Esophagus squamous epithelium (tissue), 4 donors: ENCODE results near the gene FNDC5.

ENCODE experiments used
- CTCF ChIP-seq, 6 experiments: fragments of 450-650 bp in 4 of 6; fragments of 200-600 bp in 2 of 6; sonication (generic) in 2 of 6; IDR thresholded peaks; one replicate each; pipeline ENCODE4 v1.5.1; 2016 to 2019; ENCODE audit warnings: antibody characterized with exemption in 6 of 6, mild to moderate bottlenecking in 4 of 6, moderate library complexity in 4 of 6
- POLR2A ChIP-seq, 4 donors: fragments of 450-650 bp; IDR thresholded peaks; one replicate each; pipeline ENCODE4 v1.6.1; 2017; ENCODE audit warnings: antibody characterized with exemption in 4 of 4, mild to moderate bottlenecking in 4 of 4, moderate library complexity in 3 of 4

- TF ChIP-seq CTCF (IDR thresholded peaks at IDR 0.05), result no peak
- no peak for TF ChIP-seq POLR2A (IDR thresholded peaks at IDR 0.05)
These were observed 10.1 kb downstream of the FNDC5 start for GRCh38 chr1:32860566-32860965.
